A549 (cell line): ENCODE measurements around the gene INPP5J. TPM values are rescaled to one million over a fixed set of nuclear protein-coding genes. Genes with fewer than 3 reads are reported as not detected.

Experiments used
- ATAC-seq, 2 experiments: fragments of 200-7000 bp in 1 of 2; fragments of >200 bp in 1 of 2; cut with Nextera tagmentation in 1 of 2; cut with Tn5 transposase in 1 of 2; 3 replicates each; pipeline versions ENCODE4 v1.8.0 to v1.9.1; 2018 to 2020; ENCODE audit warnings: mild to moderate bottlenecking in 1 of 2, moderate library complexity in 1 of 2
- CTCF ChIA-PET: fragments of 300-600 bp; sonication (Branson Sonifier 250); formaldehyde crosslinking; extraction: SDS; loops from one replicate; lab custom pipeline; 2021; ENCODE audit warnings: antibody characterized with exemption, inconsistent platforms; lab: Yijun Ruan, JAX
- POLR2A ChIA-PET: fragments of 350-600 bp; formaldehyde crosslinking; extraction: SDS; loops from one replicate; lab custom pipeline; 2021; ENCODE audit warnings: antibody characterized with exemption, inconsistent platforms; lab: Yijun Ruan, JAX
- DNase-seq, 2 experiments: peaks; one replicate each; pipeline versions ENCODE4 v3.0.0 to v3.0.0-alpha.2; 2011 to 2016; ENCODE audit warnings: low read depth in 1 of 2, low spot score in 1 of 2
- FAIRE-seq: peaks from 2 replicates; lab custom pipeline; 2011; peaks lifted over from hg19 to GRCh38; lab: Jason Lieb, UNC
- H3K27ac ChIP-seq, 2 experiments: fragments of >200 bp; sonication (Bioruptor Twin); formaldehyde crosslinking; 3 replicates each; pipeline ENCODE4 v1.5.1; 2016 to 2017
- H3K4me1 ChIP-seq: fragments of >200 bp; sonication (Bioruptor Twin); formaldehyde crosslinking; 3 replicates; pipeline ENCODE4 v1.6.1; 2016
- H3K4me2 ChIP-seq: fragments of >200 bp; sonication (Bioruptor Twin); formaldehyde crosslinking; 3 replicates; pipeline ENCODE4 v1.6.1; 2016
- H3K4me3 ChIP-seq: fragments of >200 bp; sonication (Bioruptor Twin); formaldehyde crosslinking; 3 replicates; pipeline ENCODE4 v1.5.1; 2016
- H3K9me3 ChIP-seq: fragments of >200 bp; sonication (Bioruptor Twin); formaldehyde crosslinking; 3 replicates; pipeline ENCODE4 v1.6.1; 2016
- ATOH8 ChIP-seq: fragments of 250-450 bp; sonication (Bioruptor Pico); IDR thresholded peaks from 2 replicates; pipeline ENCODE4 v1.5.0; 2020; ENCODE audit warnings: low read depth, mild to moderate bottlenecking, moderate library complexity
- BCL3 ChIP-seq: fragments of >200 bp; sonication (Bioruptor Twin); formaldehyde crosslinking; IDR thresholded peaks from 3 replicates; pipeline ENCODE4 v1.6.1; 2016
- CBX2 ChIP-seq: fragments of 200-600 bp; sonication (generic); IDR thresholded peaks from 2 replicates; pipeline ENCODE4 v1.6.1; 2016; ENCODE audit warnings: low read depth, mild to moderate bottlenecking, borderline replicate concordance
- CHD2 ChIP-seq: fragments of 150-350 bp; IDR thresholded peaks from 2 replicates; pipeline ENCODE4 v1.6.1; 2014; ENCODE audit warnings: low read length; ENCODE audit not compliant: partially characterized antibody
- CHD4 ChIP-seq: fragments of 200-600 bp; sonication (generic); IDR thresholded peaks from 2 replicates; pipeline ENCODE4 v1.6.1; 2016; ENCODE audit warnings: antibody characterized with exemption, mild to moderate bottlenecking, borderline replicate concordance
- CTCF ChIP-seq: fragments of >200 bp; sonication (Bioruptor Twin); formaldehyde crosslinking; IDR thresholded peaks from 3 replicates; pipeline ENCODE4 v1.5.1; 2016
- EHF ChIP-seq: fragments of 250-450 bp; sonication (Bioruptor Pico); IDR thresholded peaks from 2 replicates; pipeline ENCODE4 v1.5.0; 2020; ENCODE audit warnings: mild to moderate bottlenecking
- EHMT2 ChIP-seq: fragments of 200-600 bp; sonication (generic); IDR thresholded peaks from 2 replicates; pipeline ENCODE4 v1.6.1; 2016; ENCODE audit warnings: antibody characterized with exemption, low read depth, mild to moderate bottlenecking, moderate library complexity
- ELK1 ChIP-seq: fragments of 150-350 bp; IDR thresholded peaks from 2 replicates; pipeline ENCODE4 v1.6.1; 2014; ENCODE audit warnings: low read depth, mild to moderate bottlenecking, low read length
- ESRRA ChIP-seq: fragments of 150-350 bp; IDR thresholded peaks from 2 replicates; pipeline ENCODE4 v1.6.1; 2014; ENCODE audit warnings: mild to moderate bottlenecking, low read length, borderline replicate concordance
- FOSL2 ChIP-seq, 2 experiments: fragments of 450-650 bp in 1 of 2; fragments of >200 bp in 1 of 2; sonication (Bioruptor Twin) in 1 of 2; formaldehyde crosslinking; IDR thresholded peaks; 2 replicates each; pipeline versions ENCODE4 v1.5.0 to v1.6.1; 2016 to 2020; ENCODE audit warnings: mild to moderate bottlenecking in 1 of 2, moderate library complexity in 1 of 2
- FOXS1 ChIP-seq: fragments of 250-450 bp; sonication (Bioruptor Pico); IDR thresholded peaks from 2 replicates; pipeline ENCODE4 v1.5.0; 2020; ENCODE audit warnings: mild to moderate bottlenecking, moderate library complexity
- HOXB13 ChIP-seq: fragments of 250-450 bp; sonication (Bioruptor Pico); IDR thresholded peaks from 2 replicates; pipeline ENCODE4 v1.5.0; 2020; ENCODE audit warnings: low read depth, mild to moderate bottlenecking, moderate library complexity
- HOXB5 ChIP-seq: fragments of 250-450 bp; sonication (Bioruptor Pico); IDR thresholded peaks from 2 replicates; pipeline ENCODE4 v1.5.0; 2020; ENCODE audit warnings: mild to moderate bottlenecking, moderate library complexity
- JUN ChIP-seq, 2 experiments: fragments of >200 bp; sonication (Bioruptor Twin); formaldehyde crosslinking; IDR thresholded peaks; 2 replicates in 1 of 2; 3 replicates in 1 of 2; pipeline ENCODE4 v1.6.1; 2016 to 2017
- JUNB ChIP-seq: fragments of >200 bp; sonication (Bioruptor Twin); formaldehyde crosslinking; IDR thresholded peaks from 2 replicates; pipeline ENCODE4 v1.6.1; 2016
- KDM1A ChIP-seq: fragments of 200-600 bp; sonication (generic); IDR thresholded peaks from 2 replicates; pipeline ENCODE4 v1.6.1; 2016; ENCODE audit warnings: low read depth, mild to moderate bottlenecking
- KDM5A ChIP-seq: fragments of 200-600 bp; sonication (generic); IDR thresholded peaks from 2 replicates; pipeline ENCODE4 v1.6.1; 2016; ENCODE audit warnings: antibody characterized with exemption, mild to moderate bottlenecking
- MAX ChIP-seq: IDR thresholded peaks from 2 replicates; pipeline ENCODE4 v1.6.1; 2012
- MYC ChIP-seq: IDR thresholded peaks from 2 replicates; pipeline ENCODE4 v1.6.1; 2012; ENCODE audit warnings: mild to moderate bottlenecking, inconsistent platforms, low read length, improper control_type of control experiment, borderline replicate concordance
- NFE2L2 ChIP-seq: fragments of 150-350 bp; conservative IDR thresholded peaks from 2 replicates; pipeline ENCODE4 v1.6.1; 2014; ENCODE audit warnings: low read length
- NR3C1 ChIP-seq: fragments of >200 bp; sonication (Bioruptor Twin); formaldehyde crosslinking; IDR thresholded peaks from 3 replicates; pipeline ENCODE4 v1.6.1; 2017
- PHF8 ChIP-seq: fragments of 200-600 bp; sonication (generic); IDR thresholded peaks from 2 replicates; pipeline ENCODE4 v1.6.1; 2016; ENCODE audit warnings: low read depth, mild to moderate bottlenecking, antibody characterized with exemption, moderate library complexity, borderline replicate concordance
- RARB ChIP-seq: fragments of 250-450 bp; sonication (Bioruptor Pico); IDR thresholded peaks from 2 replicates; pipeline ENCODE4 v1.8.0; 2021; ENCODE audit warnings: mild to moderate bottlenecking, moderate library complexity
- TP53 ChIP-seq: fragments of 250-450 bp; sonication (Bioruptor Pico); IDR thresholded peaks from 2 replicates; pipeline ENCODE4 v1.5.0; 2021; ENCODE audit warnings: mild to moderate bottlenecking, moderate library complexity
- ZFP36 ChIP-seq: fragments of 450-650 bp; IDR thresholded peaks from 2 replicates; pipeline ENCODE4 v1.6.1; 2014; ENCODE audit warnings: borderline replicate concordance; ENCODE audit not compliant: partially characterized antibody
- ZNF302 ChIP-seq: fragments of 250-450 bp; sonication (Bioruptor Pico); IDR thresholded peaks from 2 replicates; pipeline ENCODE4 v1.9.0; 2021; ENCODE audit warnings: inconsistent platforms, mild to moderate bottlenecking, moderate library complexity
- ZSCAN20 ChIP-seq: fragments of 250-450 bp; sonication (Bioruptor Pico); IDR thresholded peaks from 2 replicates; pipeline ENCODE4 v1.8.0; 2022; ENCODE audit warnings: mild to moderate bottlenecking, moderate library complexity
- WGBS: methylation state at CpG from one replicate; pipeline ENCODE4 v1.1.6; 2017; ENCODE audit errors: missing lambda C conversion rate; 5-methylcytosine and 5-hydroxymethylcytosine counted together
- polyA plus RNA-seq, 4 experiments: library from polyadenylated mRNA; depleted of rRNA in 3 of 4; stranded (reverse); fragments of >200 nt; fragmentation: RNase III in 1 of 4; extraction: RNeasy Plus Mini Kit Qiagen cat#74134 plus additional on column Dnase treatment in 1 of 4; gene quantifications; 2 replicates in 3 of 4; 3 replicates in 1 of 4; pipeline ENCODE4 v1.2.3, GENCODE V29; 2011 to 2017

INPP5J gene
- polyA plus RNA-seq, 2 of the 4 experiments (the other 2 are of a cell fraction): 0.70 to 1.5 TPM

GRCh38 chr22:31085928-31086327, 36.8 kb upstream of the INPP5J start:
- ChIA-PET POLR2A (no interaction called here), CTCF (interaction anchor here (1.1 to 6.6 kb wide), 14 partner anchors 9 to 283 kb away, joined by 3 to 50 read pairs (median 6); partner anchors contain the start of genes MORC2, SELENOM and TUG1)
- Histone ChIP-seq H3K9me3 (no peaks in the 10 kb centered on the region), H3K4me3 (no peak overlapping the region), H3K27ac (peak overlapping the region in 1 of 2 experiments; percentile 94; a peak in 2 of 6 replicates)
- FAIRE-seq (no peak), DNase-seq (no peak)
- WGBS: 100% methylated on average over 1 of the region's 3 CpGs
- no peak for TF ChIP-seq ZFP36
- TF ChIP-seq ZSCAN20 (CRISPR knock-in tag): no peak
- TF ChIP-seq MYC: no peak
- no peak for TF ChIP-seq CHD2
- TF ChIP-seq KDM5A: no peak
- TF ChIP-seq HOXB5 (CRISPR knock-in tag): no peak
- no peak for TF ChIP-seq FOXS1
- no peak for TF ChIP-seq CTCF
- no peak for TF ChIP-seq RARB
- no peak for TF ChIP-seq ZNF302 (CRISPR knock-in tag)
- no peak for TF ChIP-seq CHD4
- no peak for TF ChIP-seq JUN (IDR thresholded peaks at IDR 0.05)
- no peak for TF ChIP-seq EHF (CRISPR knock-in tag)
- no peak for TF ChIP-seq ESRRA
- no peak for TF ChIP-seq EHMT2
- no peak for TF ChIP-seq BCL3
- TF ChIP-seq PHF8: no peak
- TF ChIP-seq, all 56 proteins: peak for 0
- ATAC-seq: no peak
- Histone ChIP-seq H3K4me1 (peaks cover 31% of the 10 kb centered on the region), H3K4me2 (peak overlapping the region; percentile 99; the same call in 1 of the 3 replicates)

- FAIRE-seq (no peak), ATAC-seq (no peak), DNase-seq (no peak)
- CTCF ChIA-PET: interaction anchor here (1.1 to 6.6 kb wide), 5 partner anchors 21 to 323 kb away, joined by 3 to 50 read pairs (median 11); partner anchors contain the start of genes MORC2, SELENOM and TUG1
- Histone ChIP-seq H3K4me3 (no peak overlapping the region), H3K4me1 (peaks cover 29% of the 10 kb centered on the region), H3K9me3 (no peaks in the 10 kb centered on the region), H3K27ac (no peak overlapping the region), H3K4me2 (no peak overlapping the region)
- no peak for TF ChIP-seq ATOH8 (CRISPR knock-in tag)
- no peak for TF ChIP-seq KDM1A
- POLR2A ChIA-PET: no interaction called here
- 85% methylated on average over 8 of the region's 8 CpGs for WGBS
These were observed 35.9 kb upstream of the INPP5J start for GRCh38 chr22:31086703-31087330.

- CTCF ChIA-PET: interaction anchor here (1.1 to 6.6 kb wide), 9 partner anchors 11 to 324 kb away, joined by 3 to 50 read pairs (median 4); partner anchors contain the start of genes LIMK2 and SELENOM
- TF ChIP-seq CHD4: no peak
- TF ChIP-seq NFE2L2: no peak
- no peak for TF ChIP-seq JUN (IDR thresholded peaks at IDR 0.05)
- no peak for TF ChIP-seq JUNB
- no peak for TF ChIP-seq KDM1A
- TF ChIP-seq CBX2: no peak
- no peak for TF ChIP-seq ELK1
- TF ChIP-seq EHMT2: no peak
- TF ChIP-seq TP53: no peak
- TF ChIP-seq MAX: no peak
- no peak for TF ChIP-seq FOSL2 (IDR thresholded peaks at IDR 0.05)
- no peak for TF ChIP-seq FOSL2 (CRISPR knock-in tag; IDR thresholded peaks at IDR 0.05)
- TF ChIP-seq FOXS1: no peak
- TF ChIP-seq HOXB13 (CRISPR knock-in tag): no peak
- TF ChIP-seq NR3C1: no peak
These were observed 35.0 kb upstream of the INPP5J start for GRCh38 chr22:31087744-31088215.

More at GRCh38 chr22:31087744-31088215, 35.0 kb upstream of the INPP5J start:
- Histone ChIP-seq H3K4me2 (no peak overlapping the region), H3K4me1 (peaks cover 20% of the 10 kb centered on the region), H3K4me3 (no peak overlapping the region), H3K9me3 (no peaks in the 10 kb centered on the region), H3K27ac (no peak overlapping the region)
- POLR2A ChIA-PET: no interaction called here
- 96% methylated on average over 9 of the region's 21 CpGs for WGBS
- DNase-seq: no peak
- no peak for ATAC-seq
- no peak for FAIRE-seq
